Trophoblast cell (in vitro differentiated cells and primary cell): ENCODE measurements around the gene CIAO1.

Source experiments
- DNase-seq, 2 donors: peaks; one replicate each; pipeline ENCODE4 v3.0.0-alpha.2; 2016
- H2AFZ ChIP-seq: 2 replicates; pipeline ENCODE4 v1.6.1; 2013; ENCODE audit warnings: low read length, moderate library complexity, mild to moderate bottlenecking; ENCODE audit not compliant: insufficient read depth, poor library complexity
- H2AK5ac ChIP-seq: 2 replicates; pipeline ENCODE4 v1.6.1; 2013; ENCODE audit warnings: mild to moderate bottlenecking, low read length
- H2BK120ac ChIP-seq: 2 replicates; pipeline ENCODE4 v1.6.1; 2013; ENCODE audit warnings: low read length, mild to moderate bottlenecking, moderate library complexity; ENCODE audit not compliant: insufficient read depth, poor library complexity
- H2BK12ac ChIP-seq: 2 replicates; pipeline ENCODE4 v1.6.1; 2013; ENCODE audit warnings: mild to moderate bottlenecking, low read length, moderate library complexity
- H2BK5ac ChIP-seq: 2 replicates; pipeline ENCODE4 v1.6.1; 2013; ENCODE audit warnings: low read length, low read depth, moderate library complexity, mild to moderate bottlenecking; ENCODE audit not compliant: poor library complexity
- H3K14ac ChIP-seq: 2 replicates; pipeline ENCODE4 v1.6.1; 2013; ENCODE audit warnings: mild to moderate bottlenecking, low read length
- H3K18ac ChIP-seq: 2 replicates; pipeline ENCODE4 v1.6.1; 2013; ENCODE audit warnings: mild to moderate bottlenecking, low read length
- H3K23ac ChIP-seq: 2 replicates; pipeline ENCODE4 v1.6.1; 2013; ENCODE audit warnings: low read length
- H3K27ac ChIP-seq: 2 replicates; pipeline ENCODE4 v1.5.1; 2013; ENCODE audit warnings: low read depth, mild to moderate bottlenecking, inconsistent platforms, low read length, moderate library complexity
- H3K27me3 ChIP-seq: 2 replicates; pipeline ENCODE4 v1.6.1; 2013; ENCODE audit warnings: inconsistent platforms, mild to moderate bottlenecking, low read length, moderate library complexity; ENCODE audit not compliant: insufficient read depth
- H3K36me3 ChIP-seq, 2 experiments: 1 replicate in 1 of 2; 2 replicates in 1 of 2; pipeline ENCODE4 v1.6.1; 2013; ENCODE audit warnings: low read length in 2 of 2, mild to moderate bottlenecking in 2 of 2, moderate library complexity in 1 of 2; ENCODE audit not compliant: insufficient read depth in 2 of 2, control insufficient read depth in 1 of 2
- H3K4ac ChIP-seq: 2 replicates; pipeline ENCODE4 v1.6.1; 2013; ENCODE audit warnings: low read depth, mild to moderate bottlenecking, low read length, moderate library complexity
- H3K4me1 ChIP-seq, 2 experiments: 1 replicate in 1 of 2; 2 replicates in 1 of 2; pipeline ENCODE4 v1.6.1; 2013; ENCODE audit warnings: low read length in 2 of 2, mild to moderate bottlenecking in 2 of 2, moderate library complexity in 1 of 2; ENCODE audit not compliant: insufficient read depth in 2 of 2, control insufficient read depth in 1 of 2
- H3K4me2 ChIP-seq: 2 replicates; pipeline ENCODE4 v1.6.1; 2013; ENCODE audit warnings: inconsistent platforms, mild to moderate bottlenecking, low read length, moderate library complexity
- H3K4me3 ChIP-seq: 2 replicates; pipeline ENCODE4 v1.5.1; 2013; ENCODE audit warnings: mild to moderate bottlenecking, low read depth, low read length, inconsistent platforms
- H3K79me1 ChIP-seq: one replicate; pipeline ENCODE4 v1.6.1; 2013; ENCODE audit warnings: low read length
- H3K79me2 ChIP-seq: 2 replicates; pipeline ENCODE4 v1.6.1; 2013; ENCODE audit warnings: low read length, mild to moderate bottlenecking; ENCODE audit not compliant: control insufficient read depth, insufficient read depth, poor library complexity
- H3K9ac ChIP-seq: 2 replicates; pipeline ENCODE4 v1.6.1; 2013; ENCODE audit warnings: mild to moderate bottlenecking, low read length
- H3K9me3 ChIP-seq: 2 replicates; pipeline ENCODE4 v1.6.1; 2013; ENCODE audit warnings: low read depth, mild to moderate bottlenecking, control low read depth, inconsistent platforms, low read length; ENCODE audit not compliant: insufficient read depth
- H4K12ac ChIP-seq: 2 replicates; pipeline ENCODE4 v1.6.1; 2013; ENCODE audit warnings: low read depth, mild to moderate bottlenecking, low read length, moderate library complexity
- H4K8ac ChIP-seq: 2 replicates; pipeline ENCODE4 v1.6.1; 2013; ENCODE audit warnings: low read depth, mild to moderate bottlenecking, low read length, moderate library complexity
- H4K91ac ChIP-seq: one replicate; pipeline ENCODE4 v1.6.1; 2013; ENCODE audit warnings: low read depth, mild to moderate bottlenecking, low read length, moderate library complexity
- WGBS: extraction: QIAGEN DNeasy Blood & Tissue Kit; methylation state at CpG from one replicate; pipeline ENCODE4 v1.1.7; 2013; ENCODE audit warnings: missing lambda C conversion rate; ENCODE audit not compliant: insufficient read length, insufficient coverage; ENCODE audit errors: extremely low coverage; 5-methylcytosine and 5-hydroxymethylcytosine counted together

Gene CIAO1

GRCh38 chr2:96225016-96225533 lies 41.0 kb upstream of the CIAO1 start:
- WGBS, result no CpG with 5 or more reads among the region's 3 CpGs

GRCh38 chr2:96231316-96231715 lies 34.7 kb upstream of the CIAO1 start:
- H3K23ac ChIP-seq, result no peak overlapping the region
- H4K8ac ChIP-seq, result no peak overlapping the region
- H3K18ac ChIP-seq, result no peak overlapping the region
- DNase-seq, result no peak
- H3K27me3 ChIP-seq, result no peaks in the 10 kb centered on the region
- no peaks in the 10 kb centered on the region for H3K79me1 ChIP-seq
- no peaks in the 10 kb centered on the region for H3K4me1 ChIP-seq
- no peaks in the 10 kb centered on the region for H3K36me3 ChIP-seq
- no CpG with 5 or more reads among the region's 4 CpGs for WGBS
- no peak overlapping the region for H3K14ac ChIP-seq
- H4K12ac ChIP-seq, result no peak overlapping the region
- H3K27ac ChIP-seq, result no peak overlapping the region
- H3K4me3 ChIP-seq, result no peak overlapping the region
- no peak overlapping the region for H3K4me2 ChIP-seq
- no peak overlapping the region for H2BK5ac ChIP-seq
- H2BK12ac ChIP-seq, result no peak overlapping the region
- H3K79me2 ChIP-seq, result no peaks in the 10 kb centered on the region
- no peaks in the 10 kb centered on the region for H3K9me3 ChIP-seq
- no peak overlapping the region for H2BK120ac ChIP-seq
- H3K9ac ChIP-seq, result no peak overlapping the region
- no peak overlapping the region for H2AK5ac ChIP-seq
- H4K91ac ChIP-seq, result no peak overlapping the region
- H3K4ac ChIP-seq, result no peak overlapping the region
- H2AFZ ChIP-seq, result no peak overlapping the region

More at GRCh38 chr2:96225016-96225533, 41.0 kb upstream of the CIAO1 start:
- Histone ChIP-seq H3K23ac (no peak overlapping the region), H4K91ac (no peak overlapping the region), H3K36me3 (peaks cover 0 to 2% of the 10 kb centered on the region in 2 experiments), H2BK120ac (no peak overlapping the region), H3K18ac (no peak overlapping the region), H3K4ac (no peak overlapping the region), H2AFZ (no peak overlapping the region), H2BK12ac (no peak overlapping the region), H3K79me1 (no peaks in the 10 kb centered on the region), H2BK5ac (no peak overlapping the region), H4K12ac (no peak overlapping the region), H3K79me2 (no peaks in the 10 kb centered on the region), H3K4me3 (no peak overlapping the region), H3K9ac (no peak overlapping the region), H3K14ac (no peak overlapping the region), H3K27ac (no peak overlapping the region), H3K27me3 (no peaks in the 10 kb centered on the region), H3K4me1 (no peaks in the 10 kb centered on the region), H2AK5ac (no peak overlapping the region), H3K9me3 (no peaks in the 10 kb centered on the region), H3K4me2 (no peak overlapping the region), H4K8ac (no peak overlapping the region)
- peak; percentile 12 to 26 for DNase-seq

- H4K91ac ChIP-seq, result no peak overlapping the region
- H2AK5ac ChIP-seq, result no peak overlapping the region
- no peaks in the 10 kb centered on the region for H3K4me1 ChIP-seq
- H2BK12ac ChIP-seq, result no peak overlapping the region
- no peak overlapping the region for H3K18ac ChIP-seq
- H3K14ac ChIP-seq, result no peak overlapping the region
- H4K8ac ChIP-seq, result no peak overlapping the region
- no CpG with 5 or more reads among the region's 6 CpGs for WGBS
- no peak overlapping the region for H3K4ac ChIP-seq
- no peak overlapping the region for H3K4me2 ChIP-seq
- H3K23ac ChIP-seq, result no peak overlapping the region
- H3K79me2 ChIP-seq, result no peaks in the 10 kb centered on the region
- no peaks in the 10 kb centered on the region for H3K9me3 ChIP-seq
- H3K9ac ChIP-seq, result no peak overlapping the region
- no peak overlapping the region for H4K12ac ChIP-seq
- H3K27ac ChIP-seq, result no peak overlapping the region
- H3K27me3 ChIP-seq, result no peaks in the 10 kb centered on the region
- no peak overlapping the region for H3K4me3 ChIP-seq
- DNase-seq, result no peak
- H2AFZ ChIP-seq, result no peak overlapping the region
- H2BK120ac ChIP-seq, result no peak overlapping the region
- H3K79me1 ChIP-seq, result no peaks in the 10 kb centered on the region
- no peaks in the 10 kb centered on the region for H3K36me3 ChIP-seq
- no peak overlapping the region for H2BK5ac ChIP-seq
Measured at GRCh38 chr2:96233436-96233835, 32.6 kb upstream of the CIAO1 start.

GRCh38 chr2:96233880-96234316 lies 32.1 kb upstream of the CIAO1 start:
- no peak overlapping the region for H3K27ac ChIP-seq
- H3K4me3 ChIP-seq, result no peak overlapping the region
- H3K9ac ChIP-seq, result no peak overlapping the region
- H2AFZ ChIP-seq, result no peak overlapping the region
- H2AK5ac ChIP-seq, result no peak overlapping the region
- no peaks in the 10 kb centered on the region for H3K27me3 ChIP-seq
- no peaks in the 10 kb centered on the region for H3K79me2 ChIP-seq
- no peak overlapping the region for H2BK12ac ChIP-seq
- no peak overlapping the region for H2BK5ac ChIP-seq
- no peak overlapping the region for H3K4ac ChIP-seq
- no peaks in the 10 kb centered on the region for H3K4me1 ChIP-seq
- no peak overlapping the region for H4K8ac ChIP-seq
- H3K14ac ChIP-seq, result no peak overlapping the region
- no peak overlapping the region for H2BK120ac ChIP-seq
- H3K9me3 ChIP-seq, result no peaks in the 10 kb centered on the region
- H3K79me1 ChIP-seq, result no peaks in the 10 kb centered on the region
- no peaks in the 10 kb centered on the region for H3K36me3 ChIP-seq
- H4K12ac ChIP-seq, result no peak overlapping the region
- no peak overlapping the region for H4K91ac ChIP-seq
- no peak overlapping the region for H3K18ac ChIP-seq
- no peak overlapping the region for H3K23ac ChIP-seq
- WGBS, result no CpG with 5 or more reads among the region's 4 CpGs
- DNase-seq, result no peak
- H3K4me2 ChIP-seq, result no peak overlapping the region
